ENCODE measurements around the gene POC1A. TPM values are rescaled to one million over a fixed set of nuclear protein-coding genes. Genes with fewer than 3 reads are reported as not detected.

POC1A gene
- total and polyA plus RNA-seq, 2 donors (not counting 3 experiments of a cell fraction or from before 2014, with no cell fraction given) = 14.8 to 19.4 TPM

DNA sequence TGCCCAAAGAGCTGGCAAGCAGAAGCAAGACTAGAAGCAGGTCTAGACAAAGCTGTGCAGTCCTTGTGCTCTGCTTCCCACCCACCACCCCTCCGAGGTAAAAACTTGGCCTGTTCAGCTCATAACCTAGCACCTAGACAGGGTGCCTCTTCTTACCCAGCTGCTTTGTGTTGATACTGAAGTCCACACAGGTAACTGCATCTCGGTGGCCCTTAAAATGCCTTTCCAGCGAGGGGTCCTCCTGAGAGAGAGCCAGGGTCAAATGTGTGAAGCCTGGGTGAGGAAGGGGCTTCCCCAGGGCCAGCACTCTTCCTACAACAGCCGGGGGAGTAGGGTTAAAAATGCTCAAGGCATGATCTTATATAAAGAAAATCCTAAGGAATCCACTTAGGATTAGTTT is 3.4 kb downstream of the POC1A start:
- H3K9me3 ChIP-seq (replicated peaks; ENCODE audit: control insufficient read depth, insufficient read depth, low read length) = no peaks in the 10 kb centered on the region
- BruUV-seq (replicated peaks) = no TSS peak
- dilution Hi-C loops (cut with MboI; ENCODE audit: extremely low pct_ligation_motif_present, low sequenced_read_pairs) = no loop called here
- no peak overlapping the region for H3K4me3 ChIP-seq (replicated peaks in 1 of 3; ENCODE audit: insufficient read depth in 1 of 3, low read depth in 1 of 3, low read length in 3 of 3)
- intact Hi-C loops (cut with micrococcal nuclease) = loop anchor here (5.0 kb wide), 1 partner anchor 126 kb away; the partner anchor contains the start of gene WDR82
- H3K9me1 ChIP-seq (replicated peaks; ENCODE audit: control insufficient read depth, extremely low read depth, insufficient read depth, low read length) = no peaks in the 10 kb centered on the region
- no peak overlapping the region for H3K9ac ChIP-seq (replicated peaks; ENCODE audit: extremely low read depth, insufficient read depth, low read length)
- H3K27me3 ChIP-seq (ENCODE audit: control insufficient read depth in 2 of 2, insufficient read depth in 2 of 2, low read length in 2 of 2) = no peaks in the 10 kb centered on the region
- H4K20me1 ChIP-seq (replicated peaks; ENCODE audit: control insufficient read depth, extremely low read depth, insufficient read depth, low read length) = no peaks in the 10 kb centered on the region
- ChIA-PET POLR2A (no interaction called here), CTCF (interaction anchor here (1.5 to 1.8 kb wide), 2 partner anchors 147 to 210 kb away, joined by 3 to 4 read pairs; partner anchors contain the start of gene RRP9)
- no peak overlapping the region for H2AFZ ChIP-seq (ENCODE audit: low read depth, low read length)
- H3K36me3 ChIP-seq (ENCODE audit: control insufficient read depth in 2 of 2, extremely low read depth in 1 of 2, insufficient read depth in 2 of 2, low read length in 2 of 2) = peaks cover 0 to 5% of the 10 kb centered on the region in 2 experiments
- peaks cover 14% of the 10 kb centered on the region for H3K4me1 ChIP-seq (ENCODE audit: control insufficient read depth, extremely low read depth, insufficient read depth, low read length)
- no peak overlapping the region for H3K27ac ChIP-seq (ENCODE audit: insufficient read depth, low read depth, low read length)
- H3K4me2 ChIP-seq (ENCODE audit: insufficient read depth, low read length) = no peak overlapping the region
- TF ChIP-seq JUN (IDR thresholded peaks at IDR 0.05; ENCODE audit: borderline replicate concordance, insufficient read depth, insufficient read length, low read depth) = no peak
- DNase-seq (ENCODE audit: low read depth, low spot score) = no peak
- no peak for FAIRE-seq
- H3K79me2 ChIP-seq (ENCODE audit: control insufficient read depth, insufficient read depth, low read length) = peaks cover 3% of the 10 kb centered on the region

DNA sequence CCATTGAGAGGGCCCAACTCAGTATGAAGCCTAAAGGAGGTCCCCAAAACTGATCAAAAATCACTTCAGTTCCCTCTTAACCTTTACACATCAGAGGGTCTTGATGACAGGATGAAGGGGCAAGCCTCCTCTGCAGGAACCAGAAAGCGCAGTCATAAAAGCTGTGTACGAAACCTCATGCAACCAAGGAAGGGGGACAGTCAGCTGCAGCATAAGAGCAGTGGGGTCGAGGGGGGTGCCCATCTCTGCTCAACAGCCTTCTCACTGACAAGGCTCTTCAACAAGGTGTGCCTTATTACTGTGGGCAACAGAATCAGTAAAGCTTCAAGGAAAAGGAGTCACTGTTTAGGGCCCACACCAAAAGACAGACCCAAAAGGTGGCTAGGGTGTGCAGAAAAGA is 3.9 kb downstream of the POC1A start:
- no peak overlapping the region for H2AFZ ChIP-seq (ENCODE audit: low read depth, low read length)
- ChIA-PET POLR2A (no interaction called here), CTCF (interaction anchor here (0.9 to 1.8 kb wide), 3 partner anchors 97 to 209 kb away, joined by 3 to 4 read pairs (median 3); partner anchors contain the start of gene RRP9)
- no peaks in the 10 kb centered on the region for H3K9me3 ChIP-seq (replicated peaks; ENCODE audit: control insufficient read depth, insufficient read depth, low read length)
- no peak overlapping the region for H3K4me2 ChIP-seq (ENCODE audit: insufficient read depth, low read length)
- H4K20me1 ChIP-seq (replicated peaks; ENCODE audit: control insufficient read depth, extremely low read depth, insufficient read depth, low read length) = no peaks in the 10 kb centered on the region
- BruUV-seq (replicated peaks) = no TSS peak
- H3K79me2 ChIP-seq (ENCODE audit: control insufficient read depth, insufficient read depth, low read length) = peaks cover 3% of the 10 kb centered on the region
- intact Hi-C loops (cut with micrococcal nuclease) (loop anchor here (5.0 kb wide), 1 partner anchor 127 kb away; the partner anchor contains the start of gene WDR82), dilution Hi-C loops (cut with MboI; ENCODE audit: extremely low pct_ligation_motif_present, low sequenced_read_pairs) (no loop called here)
- H3K9ac ChIP-seq (replicated peaks; ENCODE audit: extremely low read depth, insufficient read depth, low read length) = no peak overlapping the region
- DNase-seq (ENCODE audit: low read depth, low spot score) (no peak), FAIRE-seq (no peak)
- no peaks in the 10 kb centered on the region for H3K9me1 ChIP-seq (replicated peaks; ENCODE audit: control insufficient read depth, extremely low read depth, insufficient read depth, low read length)
- peaks cover 0 to 10% of the 10 kb centered on the region in 2 experiments for H3K36me3 ChIP-seq (ENCODE audit: control insufficient read depth in 2 of 2, extremely low read depth in 1 of 2, insufficient read depth in 2 of 2, low read length in 2 of 2)
- TF ChIP-seq POLR2AphosphoS5 (IDR thresholded peaks at IDR 0.05; ENCODE audit: insufficient read depth, low read depth, low read length) (no peak), FOS (IDR thresholded peaks at IDR 0.05; ENCODE audit: borderline replicate concordance, insufficient read depth, low read length) (no peak), POLR2A (IDR thresholded peaks at IDR 0.05; ENCODE audit: low read depth, low read length) (no peak), JUN (IDR thresholded peaks at IDR 0.05; ENCODE audit: borderline replicate concordance, insufficient read depth, insufficient read length, low read depth) (no peak), MYC (IDR thresholded peaks at IDR 0.05; ENCODE audit: low read depth, low read length) (no peak), EZH2 (IDR thresholded peaks at IDR 0.05; ENCODE audit: borderline replicate concordance, low read depth, low read length, severe bottlenecking) (no peak), GATA2 (IDR thresholded peaks at IDR 0.05; ENCODE audit: insufficient read depth, insufficient read length, low read depth, low read length) (no peak)
- TF ChIP-seq, protein P1, sequence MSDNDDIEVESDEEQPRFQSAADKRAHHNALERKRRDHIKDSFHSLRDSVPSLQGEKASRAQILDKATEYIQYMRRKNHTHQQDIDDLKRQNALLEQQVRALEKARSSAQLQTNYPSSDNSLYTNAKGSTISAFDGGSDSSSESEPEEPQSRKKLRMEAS (IDR thresholded peaks at IDR 0.05; ENCODE audit: insufficient read depth, insufficient read length) = no peak
- TF ChIP-seq, protein P2, sequence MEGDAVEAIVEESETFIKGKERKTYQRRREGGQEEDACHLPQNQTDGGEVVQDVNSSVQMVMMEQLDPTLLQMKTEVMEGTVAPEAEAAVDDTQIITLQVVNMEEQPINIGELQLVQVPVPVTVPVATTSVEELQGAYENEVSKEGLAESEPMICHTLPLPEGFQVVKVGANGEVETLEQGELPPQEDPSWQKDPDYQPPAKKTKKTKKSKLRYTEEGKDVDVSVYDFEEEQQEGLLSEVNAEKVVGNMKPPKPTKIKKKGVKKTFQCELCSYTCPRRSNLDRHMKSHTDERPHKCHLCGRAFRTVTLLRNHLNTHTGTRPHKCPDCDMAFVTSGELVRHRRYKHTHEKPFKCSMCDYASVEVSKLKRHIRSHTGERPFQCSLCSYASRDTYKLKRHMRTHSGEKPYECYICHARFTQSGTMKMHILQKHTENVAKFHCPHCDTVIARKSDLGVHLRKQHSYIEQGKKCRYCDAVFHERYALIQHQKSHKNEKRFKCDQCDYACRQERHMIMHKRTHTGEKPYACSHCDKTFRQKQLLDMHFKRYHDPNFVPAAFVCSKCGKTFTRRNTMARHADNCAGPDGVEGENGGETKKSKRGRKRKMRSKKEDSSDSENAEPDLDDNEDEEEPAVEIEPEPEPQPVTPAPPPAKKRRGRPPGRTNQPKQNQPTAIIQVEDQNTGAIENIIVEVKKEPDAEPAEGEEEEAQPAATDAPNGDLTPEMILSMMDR (IDR thresholded peaks at IDR 0.05; ENCODE audit: extremely low read depth in 1 of 2, insufficient read depth in 1 of 2, low read depth in 1 of 2, low read length in 2 of 2) = no peak
- H3K4me1 ChIP-seq (ENCODE audit: control insufficient read depth, extremely low read depth, insufficient read depth, low read length) = peaks cover 14% of the 10 kb centered on the region
- no peaks in the 10 kb centered on the region for H3K27me3 ChIP-seq (ENCODE audit: control insufficient read depth in 2 of 2, insufficient read depth in 2 of 2, low read length in 2 of 2)
- no peak overlapping the region for H3K4me3 ChIP-seq (replicated peaks in 1 of 3; ENCODE audit: insufficient read depth in 1 of 3, low read depth in 1 of 3, low read length in 3 of 3)
- H3K27ac ChIP-seq (ENCODE audit: insufficient read depth, low read depth, low read length) = no peak overlapping the region

Data from endothelial cell of umbilical vein (primary cell).